Retinal pigment epithelial cell (primary cell): ENCODE results near the gene SYNE2.
"Not testable (repeated sequence)": the region's sequence is repeated elsewhere in the genome, so short reads cannot be mapped to it uniquely, and the experiment has no call there.

Source experiments
- DNase-seq: peaks from one replicate; pipeline ENCODE4 v3.0.0-alpha.2; 2010; ENCODE audit warnings: low read depth
- H3K4me3 ChIP-seq: 2 replicates; pipeline ENCODE4 v1.5.1; 2011; ENCODE audit warnings: mild to moderate bottlenecking, low read length, control low read depth, moderate library complexity
- TF ChIP-seq, protein P1 (sequence below): conservative IDR thresholded peaks from 2 replicates; pipeline ENCODE4 v1.5.1; 2011; ENCODE audit warnings: low read depth, low read length, control low read depth, inconsistent platforms

The SYNE2 gene

DNA sequence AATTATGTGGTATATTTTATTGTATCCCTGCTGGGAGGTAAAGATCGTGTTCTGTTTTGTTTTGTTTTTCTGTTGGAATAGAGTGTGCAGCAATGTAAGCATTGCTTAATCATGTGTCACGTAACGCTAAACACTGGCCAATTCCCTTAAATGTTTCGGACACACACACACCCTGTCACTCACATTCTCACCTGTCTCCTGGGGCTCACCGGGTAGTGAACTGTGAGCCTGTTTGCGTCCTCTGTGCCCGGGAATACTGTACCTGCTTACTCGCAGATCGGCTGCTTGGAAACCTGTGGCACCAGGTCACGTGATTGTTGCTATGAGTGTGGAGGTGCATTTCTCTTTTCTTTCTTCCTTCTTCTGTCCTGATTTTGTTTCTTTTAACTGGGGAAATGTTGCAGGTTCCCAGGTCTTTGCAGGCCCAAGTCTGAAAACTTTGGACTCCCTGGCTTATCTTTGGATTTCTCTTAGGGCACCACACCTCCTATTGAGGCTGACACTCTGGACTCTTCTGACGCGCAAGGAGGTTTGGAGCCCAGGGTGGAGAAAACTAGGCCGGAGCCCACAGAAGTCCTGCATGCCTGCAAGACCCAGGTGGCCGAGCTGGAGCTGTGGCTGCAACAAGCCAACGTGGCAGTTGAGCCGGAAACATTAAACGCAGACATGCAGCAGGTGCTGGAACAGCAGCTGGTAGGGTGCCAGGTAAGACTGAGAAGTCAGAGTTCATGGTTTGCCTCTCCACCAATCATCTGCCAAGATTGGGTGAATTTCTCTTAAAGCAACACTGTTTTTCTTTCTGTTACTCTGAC, 260.3 kb downstream of the SYNE2 start:
- TF ChIP-seq, protein P1, sequence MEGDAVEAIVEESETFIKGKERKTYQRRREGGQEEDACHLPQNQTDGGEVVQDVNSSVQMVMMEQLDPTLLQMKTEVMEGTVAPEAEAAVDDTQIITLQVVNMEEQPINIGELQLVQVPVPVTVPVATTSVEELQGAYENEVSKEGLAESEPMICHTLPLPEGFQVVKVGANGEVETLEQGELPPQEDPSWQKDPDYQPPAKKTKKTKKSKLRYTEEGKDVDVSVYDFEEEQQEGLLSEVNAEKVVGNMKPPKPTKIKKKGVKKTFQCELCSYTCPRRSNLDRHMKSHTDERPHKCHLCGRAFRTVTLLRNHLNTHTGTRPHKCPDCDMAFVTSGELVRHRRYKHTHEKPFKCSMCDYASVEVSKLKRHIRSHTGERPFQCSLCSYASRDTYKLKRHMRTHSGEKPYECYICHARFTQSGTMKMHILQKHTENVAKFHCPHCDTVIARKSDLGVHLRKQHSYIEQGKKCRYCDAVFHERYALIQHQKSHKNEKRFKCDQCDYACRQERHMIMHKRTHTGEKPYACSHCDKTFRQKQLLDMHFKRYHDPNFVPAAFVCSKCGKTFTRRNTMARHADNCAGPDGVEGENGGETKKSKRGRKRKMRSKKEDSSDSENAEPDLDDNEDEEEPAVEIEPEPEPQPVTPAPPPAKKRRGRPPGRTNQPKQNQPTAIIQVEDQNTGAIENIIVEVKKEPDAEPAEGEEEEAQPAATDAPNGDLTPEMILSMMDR = no peak
- no peak for DNase-seq
- H3K4me3 ChIP-seq = no peak overlapping the region

DNA sequence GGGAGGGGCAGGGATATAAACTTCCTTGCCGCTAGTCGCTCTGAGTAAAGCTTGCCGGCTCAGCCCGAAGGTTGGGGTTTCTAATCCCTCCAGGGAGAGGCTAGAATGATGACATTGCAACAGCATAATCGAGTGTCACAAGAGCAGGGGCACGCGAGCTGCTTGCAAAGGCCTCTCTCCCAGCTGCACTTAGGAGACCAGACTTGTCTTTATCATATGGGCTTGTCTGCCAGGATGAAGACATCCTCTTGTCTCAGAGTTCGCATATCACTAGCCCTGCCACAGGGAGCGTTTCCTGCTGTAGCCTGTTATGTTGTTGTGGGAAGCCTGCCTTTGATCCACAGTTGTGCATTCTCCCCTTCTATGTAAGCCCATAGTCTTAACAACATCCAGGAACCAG, 261.4 kb downstream of the SYNE2 start:
- DNase-seq = peak; percentile 28
- TF ChIP-seq, protein P1 = no peak
- H3K4me3 ChIP-seq = no peak overlapping the region

DNA sequence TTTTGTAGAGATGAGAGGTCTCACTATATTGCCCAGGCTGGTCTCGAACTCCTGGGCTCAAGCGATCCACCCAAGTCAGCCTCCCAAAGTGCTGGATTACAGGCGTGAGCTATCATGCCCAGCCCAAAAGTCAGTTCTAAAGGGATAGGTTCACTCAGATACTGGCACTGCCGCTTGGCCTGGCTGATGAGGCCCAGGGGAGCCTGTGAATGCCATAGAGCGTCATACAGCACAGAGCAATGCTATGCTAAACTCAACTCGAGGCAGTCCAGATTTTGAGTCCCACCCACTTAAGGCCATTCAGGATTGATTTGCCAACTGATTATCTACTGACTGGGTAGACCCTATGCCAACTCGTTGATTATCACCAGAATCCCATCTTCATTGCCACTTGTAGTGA, 262.0 kb downstream of the SYNE2 start:
- no peak for DNase-seq
- TF ChIP-seq, protein P1 = no peak
- no peak overlapping the region for H3K4me3 ChIP-seq

DNA sequence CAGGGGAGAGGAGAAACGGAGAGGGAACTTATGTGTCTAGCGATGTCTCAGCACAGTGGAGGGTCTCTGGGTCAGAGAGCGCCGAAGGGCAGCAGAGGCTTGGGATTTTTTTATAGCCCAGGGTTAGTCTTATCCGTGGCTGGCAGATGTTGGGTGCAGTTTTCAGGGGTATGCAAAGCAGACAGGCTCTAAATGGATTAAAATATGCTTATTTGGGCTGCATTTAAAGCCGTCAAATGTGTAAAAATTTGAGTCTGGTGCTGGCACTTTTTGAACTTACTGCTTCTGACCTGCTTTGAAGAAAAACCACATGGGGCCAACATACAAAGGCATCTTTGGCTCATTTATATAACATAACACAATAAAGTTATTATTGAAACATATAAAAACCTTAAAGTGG, 262.6 kb downstream of the SYNE2 start:
- TF ChIP-seq, protein P1 = no peak
- DNase-seq = no peak
- H3K4me3 ChIP-seq = no peak overlapping the region

DNA sequence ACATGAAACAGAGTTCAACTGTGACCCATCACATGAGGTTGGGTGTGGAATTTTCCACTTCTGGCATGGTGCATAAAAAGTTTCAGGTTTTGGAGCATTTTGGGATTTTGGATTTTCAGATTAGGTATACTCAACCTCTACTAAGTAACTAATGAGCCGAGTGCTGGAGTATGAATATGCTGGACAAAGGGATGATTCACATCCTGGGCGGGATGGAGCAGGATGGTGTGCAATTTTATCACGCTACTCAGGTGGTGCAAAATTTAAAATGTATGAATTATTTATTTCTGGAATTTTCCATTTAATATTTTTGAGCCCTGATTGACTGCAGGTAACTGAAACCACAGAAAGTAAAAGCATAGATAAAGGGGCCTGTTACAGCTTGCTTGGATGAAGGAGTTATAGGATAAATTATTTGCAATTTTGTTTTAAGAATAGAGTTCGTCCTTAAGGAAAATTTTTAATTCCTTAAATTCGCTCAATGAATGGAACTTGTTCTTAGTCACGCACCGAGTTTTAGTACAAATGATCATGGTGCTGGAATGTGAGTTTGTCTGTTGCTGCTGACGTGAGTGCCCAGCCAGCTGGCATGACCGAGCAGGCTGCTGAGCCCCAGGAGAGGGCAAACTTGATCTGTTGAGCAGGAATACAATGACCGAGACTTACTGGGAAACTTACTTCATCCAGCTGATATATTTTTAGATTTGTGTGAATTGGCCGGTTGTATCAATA, 265.0 kb downstream of the SYNE2 start:
- peak overlapping the region; percentile 6 for H3K4me3 ChIP-seq
- peak; percentile 86 for DNase-seq
- TF ChIP-seq, protein P1 = peak; percentile 35

DNA sequence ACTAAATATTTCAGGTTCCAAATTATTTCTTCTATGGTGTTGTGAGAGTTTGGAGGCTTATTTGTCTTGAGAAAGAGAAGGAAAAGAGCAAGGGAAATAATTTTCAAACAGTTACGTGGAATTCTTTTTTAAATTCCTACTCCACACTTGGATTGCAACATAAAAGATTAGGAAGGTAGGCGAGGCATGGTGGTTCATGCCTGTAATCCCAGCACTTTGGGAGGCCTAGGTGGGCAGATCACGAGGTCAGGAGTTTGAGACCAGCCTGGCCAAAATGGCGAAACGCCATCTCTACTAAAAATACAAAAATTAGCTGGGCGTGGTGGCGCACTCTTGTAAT, 265.6 kb downstream of the SYNE2 start:
- H3K4me3 ChIP-seq, DNase-seq: not testable (repeated sequence)

DNA sequence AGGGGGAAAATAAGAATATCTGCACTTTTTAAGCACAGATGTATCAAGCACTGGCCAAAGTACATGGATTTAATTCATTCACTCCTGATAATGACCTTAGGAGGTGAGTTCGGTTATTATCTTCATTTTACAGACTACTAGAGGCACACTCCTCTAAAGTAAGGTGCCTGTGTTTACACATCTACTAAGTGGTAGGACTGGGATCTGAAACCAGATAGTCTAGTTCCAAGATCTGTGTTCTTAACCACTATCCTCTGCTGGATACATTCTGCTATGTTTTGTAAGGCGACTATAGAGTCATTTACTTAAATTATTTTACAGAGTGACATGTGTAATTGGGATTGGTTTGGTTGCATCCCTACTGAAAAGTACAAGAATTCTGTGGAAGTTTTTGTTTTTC, 266.1 kb downstream of the SYNE2 start:
- H3K4me3 ChIP-seq = no peak overlapping the region
- TF ChIP-seq, protein P1 = no peak
- DNase-seq = no peak
